HK-2 (cell line): ENCODE results near the gene AGBL4.

ENCODE experiments used
- DNase-seq: peaks from one replicate; pipeline ENCODE4 v3.0.0-alpha.2; 2018; ENCODE audit not compliant: unreplicated experiment

AGBL4 gene

GRCh38 chr1:48889082-48889481, 1134.7 kb downstream of the AGBL4 start:
- DNase-seq = no peak

GRCh38 chr1:48887796-48888195, 1136.0 kb downstream of the AGBL4 start:
- DNase-seq = no peak

DNA sequence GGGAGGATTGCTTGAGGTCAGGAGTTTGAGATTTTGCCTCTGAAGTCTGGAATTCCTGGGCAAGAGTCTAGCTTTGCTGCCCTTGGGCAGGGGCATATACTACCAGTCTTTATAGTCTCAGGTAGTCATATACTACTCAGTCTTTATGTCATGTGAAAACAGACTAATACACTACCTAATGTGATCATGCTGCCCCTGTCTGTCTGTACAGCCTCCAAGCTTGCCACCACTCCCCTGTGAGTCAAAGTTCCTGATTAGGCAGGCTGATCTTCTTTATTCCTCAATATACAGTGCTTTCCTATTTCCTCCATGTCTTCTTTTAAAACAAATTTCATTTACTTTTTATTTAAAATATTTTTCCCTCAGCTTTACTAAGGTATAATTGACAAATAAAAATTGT, 1141.7 kb downstream of the AGBL4 start:
- DNase-seq = no peak

DNA sequence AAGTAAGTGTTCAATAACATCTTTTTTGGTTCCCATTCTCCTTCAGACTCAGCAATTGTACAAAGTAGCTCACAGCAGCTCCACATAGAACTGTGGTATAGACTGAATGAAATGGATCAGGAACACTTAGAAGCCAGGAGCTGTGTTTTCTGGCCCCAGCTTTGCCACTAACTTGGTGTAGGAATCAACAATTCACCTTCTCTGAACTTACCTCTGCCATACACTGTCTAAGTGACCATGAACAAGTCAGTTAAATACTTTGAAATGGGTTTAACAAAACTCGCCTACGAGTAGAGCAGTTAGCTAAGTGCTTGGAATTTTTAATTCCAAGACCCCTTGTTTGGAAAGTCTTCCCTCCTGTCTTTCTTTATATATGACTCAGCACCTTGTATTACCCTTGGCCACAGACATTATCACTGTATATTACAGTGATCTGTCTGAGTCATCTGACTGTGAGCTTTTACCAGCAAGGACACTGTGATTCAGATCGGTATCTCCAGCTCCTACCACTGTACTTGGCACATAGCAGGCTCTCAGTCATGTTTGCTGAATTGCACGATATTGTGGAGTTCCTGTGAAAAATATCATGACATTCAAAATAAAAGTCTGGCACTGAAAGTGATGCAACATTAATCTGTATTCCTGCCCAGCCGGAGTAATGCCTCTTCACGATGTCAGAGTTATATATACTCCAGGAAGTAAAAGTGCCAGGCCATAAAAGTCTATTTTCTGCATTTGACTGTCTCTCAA, 1145.4 kb downstream of the AGBL4 start:
- peak; percentile 13 for DNase-seq

GRCh38 chr1:48876330-48876785, 1147.4 kb downstream of the AGBL4 start:
- DNase-seq = no peak

DNA sequence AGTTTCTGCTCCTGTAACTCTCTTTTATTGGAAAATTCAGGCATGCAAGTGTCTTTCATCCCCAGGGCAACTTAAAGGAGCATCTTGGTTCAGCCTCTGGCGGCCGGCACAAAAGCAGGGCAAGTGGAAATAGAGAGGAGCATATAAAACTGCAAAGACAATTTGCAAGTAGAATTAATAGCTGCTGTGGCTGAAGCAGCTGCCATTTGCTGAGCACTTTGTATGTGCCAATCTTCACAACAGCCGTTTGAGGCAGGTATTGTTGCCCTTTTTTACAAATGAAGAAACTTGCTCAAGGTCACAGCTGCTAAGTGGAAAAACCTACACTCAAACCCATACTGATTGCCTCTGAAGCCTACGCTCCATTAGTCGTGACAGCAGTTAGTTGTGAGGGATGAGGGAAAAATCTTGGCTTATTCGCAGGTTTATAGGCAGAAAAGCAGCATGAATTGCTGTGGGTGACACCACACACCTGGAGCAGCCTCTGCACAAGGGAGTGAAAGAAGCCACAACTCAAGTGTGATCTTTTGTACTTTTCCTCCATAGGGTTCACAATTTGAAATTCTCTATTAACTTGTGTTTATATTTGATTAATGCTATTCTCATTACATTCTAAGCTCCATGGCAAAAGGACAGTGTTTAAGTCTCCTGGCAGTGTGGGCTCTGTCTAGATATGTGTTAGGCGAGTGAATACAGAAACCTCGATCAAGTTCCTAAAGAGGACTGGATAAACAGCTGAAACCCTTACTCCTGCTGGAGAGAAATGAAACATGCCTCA, 1148.0 kb downstream of the AGBL4 start:
- no peak for DNase-seq

- DNase-seq = no peak
Measured at GRCh38 chr1:48873944-48874343, 1149.8 kb downstream of the AGBL4 start.

DNA sequence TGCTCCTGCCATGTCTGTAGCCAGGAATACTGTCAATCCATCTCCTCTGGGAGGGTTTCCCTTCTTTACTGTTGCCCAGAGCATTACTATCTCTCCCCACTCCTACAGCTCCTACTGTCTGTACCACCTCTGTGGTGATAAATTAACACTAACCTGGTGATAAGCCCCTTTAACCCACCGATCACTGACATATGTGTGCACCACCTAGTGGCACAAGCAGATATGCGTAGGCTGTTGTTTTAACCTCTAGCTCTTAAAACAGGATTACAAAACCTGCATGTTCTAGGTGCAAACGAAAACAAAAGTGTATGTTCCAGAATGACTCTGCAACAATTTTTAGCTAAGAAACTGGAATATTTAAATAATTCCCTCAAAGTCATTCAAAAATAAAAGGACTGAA, 1153.2 kb downstream of the AGBL4 start:
- DNase-seq = no peak

GRCh38 chr1:48869116-48869893, 1154.4 kb downstream of the AGBL4 start:
- no peak for DNase-seq

- no peak for DNase-seq
Measured at GRCh38 chr1:48864913-48865312, 1158.8 kb downstream of the AGBL4 start.

- no peak for DNase-seq
Measured at GRCh38 chr1:48859456-48859855, 1164.3 kb downstream of the AGBL4 start.

- no peak for DNase-seq
Measured at GRCh38 chr1:48858200-48858920, 1165.4 kb downstream of the AGBL4 start.

DNA sequence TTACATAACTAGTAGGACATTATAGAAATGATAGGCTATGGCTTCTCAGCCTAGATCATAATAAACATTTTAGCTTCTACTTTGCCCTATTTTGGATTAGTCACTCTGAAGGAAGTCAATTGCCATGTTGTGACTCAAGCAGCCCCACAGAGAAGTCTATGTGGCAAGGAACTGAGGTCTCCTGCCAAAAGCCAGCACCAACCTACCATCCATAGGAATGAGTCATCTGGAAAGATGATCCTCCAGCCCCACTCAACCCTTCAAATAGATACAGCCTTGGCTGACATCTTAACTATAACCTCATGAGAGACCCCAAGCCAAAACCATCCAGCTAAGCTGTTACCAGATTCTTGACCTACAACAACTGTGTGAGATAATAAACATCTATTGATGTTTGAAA, 1170.7 kb downstream of the AGBL4 start:
- DNase-seq = no peak

GRCh38 chr1:48851638-48852037, 1172.1 kb downstream of the AGBL4 start:
- DNase-seq = no peak

DNA sequence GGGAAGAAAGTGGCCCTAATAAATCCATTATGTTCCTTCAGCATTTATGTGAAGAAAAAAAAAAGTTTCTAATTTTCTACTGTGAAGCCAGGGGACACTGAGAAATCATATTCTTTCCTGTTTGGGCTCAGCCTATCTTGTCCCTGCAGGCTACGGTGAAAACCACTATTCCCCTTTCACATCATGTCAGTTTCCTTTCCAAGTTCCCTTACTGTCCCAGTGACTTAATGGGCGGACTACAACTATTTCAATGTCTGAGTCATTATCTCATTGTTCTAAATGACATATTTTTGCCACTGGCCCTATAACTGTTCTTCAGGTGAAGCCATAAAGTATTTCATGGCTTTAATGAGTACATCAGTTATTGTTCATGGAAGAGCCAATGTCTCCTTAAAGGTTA, 1175.7 kb downstream of the AGBL4 start:
- DNase-seq = no peak

DNA sequence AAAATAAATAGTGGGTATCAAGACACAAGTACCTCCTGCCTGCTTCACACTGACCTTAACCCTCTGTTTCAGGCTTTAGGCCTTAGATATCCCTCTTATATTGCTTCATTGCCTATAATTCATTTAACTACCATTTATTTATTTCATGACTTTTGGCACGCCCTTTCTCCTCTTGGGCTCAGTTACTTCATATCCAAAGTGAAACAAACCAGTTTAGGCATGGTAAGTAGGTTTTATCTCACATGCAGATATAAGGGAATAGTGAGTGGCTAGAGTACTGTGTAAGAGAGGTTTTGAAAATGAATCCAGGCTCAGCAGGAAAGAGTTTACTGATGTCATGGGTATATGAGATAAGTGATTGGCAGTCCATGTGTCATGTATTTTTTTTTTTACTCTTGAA, 1177.3 kb downstream of the AGBL4 start:
- DNase-seq = no peak

GRCh38 chr1:48844187-48844586, 1179.6 kb downstream of the AGBL4 start:
- no peak for DNase-seq

- DNase-seq = no peak
Measured at GRCh38 chr1:48841966-48842365, 1181.8 kb downstream of the AGBL4 start.

DNA sequence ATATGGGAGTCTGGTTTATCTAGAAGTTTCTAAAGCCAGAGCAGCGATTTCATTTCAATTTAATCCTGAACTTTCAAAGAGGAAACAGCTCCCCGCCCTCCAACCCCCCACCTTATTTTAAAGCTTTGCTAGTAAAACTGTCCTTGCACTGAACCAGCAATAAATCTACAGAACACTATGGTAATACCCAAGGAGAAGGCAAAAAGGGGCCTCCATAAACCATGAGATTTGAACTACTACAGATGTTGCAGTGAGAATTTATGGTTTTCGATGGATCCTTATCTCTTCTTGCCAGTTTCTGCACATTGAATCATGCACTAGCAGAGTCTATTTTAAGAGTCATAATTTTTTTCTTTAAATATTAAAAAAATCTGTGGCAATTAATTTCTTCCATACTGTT, 1182.3 kb downstream of the AGBL4 start:
- no peak for DNase-seq

GRCh38 chr1:48831120-48831978, 1192.4 kb downstream of the AGBL4 start:
- DNase-seq = no peak

DNA sequence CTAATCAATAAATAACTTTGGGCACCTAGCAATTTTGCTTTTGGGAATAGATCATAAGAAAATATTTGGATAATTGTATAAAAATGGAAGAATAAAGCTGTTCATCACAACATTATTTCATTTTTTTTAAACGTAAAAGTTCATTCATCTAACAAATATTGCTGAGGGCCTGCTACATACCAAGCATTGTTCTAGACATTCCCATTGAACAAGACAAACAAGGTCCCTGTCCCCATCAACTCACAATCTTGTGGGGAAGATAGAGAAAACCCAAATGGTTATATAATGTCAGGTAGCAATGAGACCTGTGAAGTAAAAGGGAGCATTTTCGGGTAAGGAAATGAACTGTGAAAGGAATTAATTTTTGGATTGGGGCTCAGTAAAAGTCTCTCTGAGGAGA, 1193.0 kb downstream of the AGBL4 start:
- no peak for DNase-seq
